Transverse colon (tissue), 4 donors: ENCODE data around the gene TYW1B. TPM values are rescaled to one million over a fixed set of nuclear protein-coding genes. Genes with fewer than 3 reads are reported as not detected.
"Not testable (repeated sequence)": the region's sequence is repeated elsewhere in the genome, so short reads cannot be mapped to it uniquely, and the experiment has no call there.

ENCODE experiments used
- DNase-seq: peaks from one replicate; pipeline ENCODE4 v3.0.0-alpha.2; 2019
- H3K27ac ChIP-seq, 4 donors: fragments of 200-600 bp; sonication (generic); 2 replicates each; pipeline ENCODE4 v1.5.1; 2016 to 2018; ENCODE audit warnings: inconsistent platforms in 4 of 4
- H3K27me3 ChIP-seq: fragments of 200-600 bp; sonication (generic); 2 replicates; pipeline ENCODE4 v1.5.1; 2017; ENCODE audit warnings: inconsistent platforms
- H3K36me3 ChIP-seq, 4 donors: fragments of 200-600 bp; sonication (generic); 2 replicates each; pipeline ENCODE4 v1.5.1; 2017 to 2019; ENCODE audit warnings: inconsistent platforms in 4 of 4
- H3K4me1 ChIP-seq, 4 donors: fragments of 200-600 bp; sonication (generic); 2 replicates each; pipeline ENCODE4 v1.5.1; 2017 to 2020; ENCODE audit warnings: inconsistent platforms in 4 of 4
- H3K4me3 ChIP-seq, 4 donors: fragments of 200-600 bp; sonication (generic); 1 replicate in 1 of 4; 2 replicates in 3 of 4; pipeline versions ENCODE4 v1.5.1 to v1.6.1; 2017 to 2019; ENCODE audit warnings: inconsistent platforms in 4 of 4
- H3K9me3 ChIP-seq, 2 donors: fragments of 200-600 bp; sonication (generic); 2 replicates each; pipeline ENCODE4 v1.5.1; 2017 to 2019; ENCODE audit warnings: inconsistent platforms in 2 of 2
- EP300 ChIP-seq: sonication (generic); formaldehyde crosslinking; IDR thresholded peaks from one replicate; pipeline ENCODE4 v1.6.1; 2017; ENCODE audit warnings: antibody characterized with exemption, low read depth
- POLR2A ChIP-seq: fragments of 450-650 bp; IDR thresholded peaks from one replicate; pipeline ENCODE4 v1.6.1; 2016; ENCODE audit warnings: antibody characterized with exemption, mild to moderate bottlenecking, moderate library complexity
- POLR2AphosphoS5 ChIP-seq, 3 donors: sonication (generic); formaldehyde crosslinking; IDR thresholded peaks; one replicate each; pipeline ENCODE4 v1.6.1; 2016; ENCODE audit warnings: antibody characterized with exemption in 3 of 3
- WGBS, 2 donors: methylation state at CpG; one replicate each; pipeline ENCODE4 v1.1.5; 2018; ENCODE audit warnings: low coverage in 1 of 2; 5-methylcytosine and 5-hydroxymethylcytosine counted together
- in situ Hi-C, 4 donors: fragments of 200-750 bp; cut with MboI; loops; one replicate each; pipeline versions ENCODE4 v1.15.0 to v1.15.1; 2017; ENCODE audit warnings: low sequenced_read_pairs in 3 of 4, low pct_ligation_motif_present in 1 of 4, low pct_unique_long_range_greater_than_20kb in 1 of 4
- intact Hi-C: fragments of 100-400 bp; cut with DNase I; formaldehyde crosslinking; loops from one replicate; pipeline ENCODE4 v1.15.1; 2023; ENCODE audit warnings: low total_unique reads
- total RNA-seq, 4 donors: library from RNA; depleted of rRNA; stranded (reverse); fragments of >200 nt; gene quantifications; one replicate each; pipeline ENCODE4 v1.1.0, GENCODE V29; 2016
- TF ChIP-seq, protein P1 (sequence below), 5 experiments: fragments of 200-600 bp in 3 of 5; fragments of 450-650 bp in 2 of 5; sonication (generic) in 3 of 5; IDR thresholded peaks; 1 replicate in 2 of 5; 2 replicates in 3 of 5; pipeline ENCODE4 v1.5.1; 2016 to 2017; ENCODE audit warnings: antibody characterized with exemption in 5 of 5, inconsistent platforms in 3 of 5, mild to moderate bottlenecking in 2 of 5, moderate library complexity in 1 of 5

TYW1B gene
- total RNA-seq, 4 donors from 2014 or later, result 3.7 to 12.1 (median 9.6) TPM

DNA sequence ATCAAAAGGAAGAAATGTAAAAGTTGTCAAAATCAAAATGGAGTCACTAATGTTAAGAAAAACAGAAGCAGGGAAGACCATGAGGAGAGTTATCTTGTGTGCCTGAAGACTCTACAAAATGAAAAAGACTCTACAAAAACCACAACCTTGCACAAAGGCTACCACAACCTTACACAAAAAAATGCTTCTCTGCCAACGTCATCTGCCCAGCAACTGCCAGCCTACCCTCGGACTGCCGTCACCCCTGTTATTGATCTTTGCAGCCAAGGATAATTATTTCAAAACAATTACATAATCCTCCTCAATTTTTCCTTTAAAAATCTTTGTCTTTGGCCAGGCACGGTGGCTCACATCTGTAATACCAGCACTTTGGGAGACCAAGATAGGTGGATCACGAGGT is 61.0 kb downstream of the TYW1B start:
- in situ Hi-C loops, H3K36me3 ChIP-seq, H3K9me3 ChIP-seq, intact Hi-C loops, DNase-seq, H3K4me3 ChIP-seq, H3K27me3 ChIP-seq, H3K4me1 ChIP-seq, H3K27ac ChIP-seq: not testable (repeated sequence)
- WGBS, 2 donors, result 93 to 94% methylated on average over 5 of the region's 5 CpGs

GRCh38 chr7:72760602-72761001 is 67.4 kb downstream of the TYW1B start:
- H3K9me3 ChIP-seq, result peaks cover 13 to 25% of the 10 kb centered on the region in 2 donors
- H3K36me3 ChIP-seq, result peaks cover 0 to 4% (median 0%) of the 10 kb centered on the region in 4 donors
- in situ Hi-C loops (no loop called here), intact Hi-C loops (no loop called here)
- H3K4me1 ChIP-seq, result no peaks in the 10 kb centered on the region
- H3K4me3 ChIP-seq, result no peak overlapping the region
- no peaks in the 10 kb centered on the region for H3K27me3 ChIP-seq
- no peak overlapping the region for H3K27ac ChIP-seq
- TF ChIP-seq, protein P1, sequence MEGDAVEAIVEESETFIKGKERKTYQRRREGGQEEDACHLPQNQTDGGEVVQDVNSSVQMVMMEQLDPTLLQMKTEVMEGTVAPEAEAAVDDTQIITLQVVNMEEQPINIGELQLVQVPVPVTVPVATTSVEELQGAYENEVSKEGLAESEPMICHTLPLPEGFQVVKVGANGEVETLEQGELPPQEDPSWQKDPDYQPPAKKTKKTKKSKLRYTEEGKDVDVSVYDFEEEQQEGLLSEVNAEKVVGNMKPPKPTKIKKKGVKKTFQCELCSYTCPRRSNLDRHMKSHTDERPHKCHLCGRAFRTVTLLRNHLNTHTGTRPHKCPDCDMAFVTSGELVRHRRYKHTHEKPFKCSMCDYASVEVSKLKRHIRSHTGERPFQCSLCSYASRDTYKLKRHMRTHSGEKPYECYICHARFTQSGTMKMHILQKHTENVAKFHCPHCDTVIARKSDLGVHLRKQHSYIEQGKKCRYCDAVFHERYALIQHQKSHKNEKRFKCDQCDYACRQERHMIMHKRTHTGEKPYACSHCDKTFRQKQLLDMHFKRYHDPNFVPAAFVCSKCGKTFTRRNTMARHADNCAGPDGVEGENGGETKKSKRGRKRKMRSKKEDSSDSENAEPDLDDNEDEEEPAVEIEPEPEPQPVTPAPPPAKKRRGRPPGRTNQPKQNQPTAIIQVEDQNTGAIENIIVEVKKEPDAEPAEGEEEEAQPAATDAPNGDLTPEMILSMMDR (IDR thresholded peaks at IDR 0.05), result no peak
- TF ChIP-seq POLR2A, result no peak
- no peak for TF ChIP-seq EP300
- TF ChIP-seq POLR2AphosphoS5 (IDR thresholded peaks at IDR 0.05), result no peak
- 76 to 82% methylated on average over 2 of the region's 2 CpGs for WGBS, 2 donors
- no peak for DNase-seq

- no peak overlapping the region for H3K4me3 ChIP-seq
- intact Hi-C loops, result no loop called here
- 93 to 100% methylated on average over 2 to 7 of the region's 7 CpGs for WGBS, 2 donors
- DNase-seq, result no peak
- in situ Hi-C loops, result no loop called here
- no peaks in the 10 kb centered on the region for H3K27me3 ChIP-seq
- no peak overlapping the region for H3K27ac ChIP-seq
- H3K4me1 ChIP-seq, result no peaks in the 10 kb centered on the region
- H3K36me3 ChIP-seq, result no peaks in the 10 kb centered on the region
- peaks cover 3 to 5% of the 10 kb centered on the region in 2 donors for H3K9me3 ChIP-seq
- TF ChIP-seq POLR2AphosphoS5 (IDR thresholded peaks at IDR 0.05) (no peak), EP300 (no peak), POLR2A (no peak)
- TF ChIP-seq, protein P1 (IDR thresholded peaks at IDR 0.05), result no peak
Observed at GRCh38 chr7:72754312-72754711, 73.7 kb downstream of the TYW1B start.

- in situ Hi-C loops (no loop called here), intact Hi-C loops (no loop called here)
- DNase-seq, result no peak
- TF ChIP-seq, protein P1 (IDR thresholded peaks at IDR 0.05), result no peak
- TF ChIP-seq EP300 (no peak), POLR2A (no peak), POLR2AphosphoS5 (IDR thresholded peaks at IDR 0.05) (no peak)
- 92 to 98% methylated on average over 5 of the region's 5 CpGs for WGBS, 2 donors
- H3K27ac ChIP-seq, result no peak overlapping the region
- H3K9me3 ChIP-seq, result peaks cover 3 to 5% of the 10 kb centered on the region in 2 donors
- H3K4me3 ChIP-seq, result no peak overlapping the region
- H3K4me1 ChIP-seq, result no peaks in the 10 kb centered on the region
- H3K27me3 ChIP-seq, result no peaks in the 10 kb centered on the region
- H3K36me3 ChIP-seq, result no peaks in the 10 kb centered on the region
Observed at GRCh38 chr7:72753781-72754180, 74.2 kb downstream of the TYW1B start.

GRCh38 chr7:72753229-72753628 is 74.8 kb downstream of the TYW1B start:
- in situ Hi-C loops, H3K36me3 ChIP-seq, H3K4me3 ChIP-seq, H3K4me1 ChIP-seq, H3K9me3 ChIP-seq, H3K27me3 ChIP-seq, DNase-seq, intact Hi-C loops, H3K27ac ChIP-seq: not testable (repeated sequence)
- 95 to 100% methylated on average over 3 to 4 of the region's 4 CpGs for WGBS, 2 donors
